Karpas-422 (cell line): ENCODE results near the gene RSPH10B2. TPM values are rescaled to one million over a fixed set of nuclear protein-coding genes. Genes with fewer than 3 reads are reported as not detected.
"Not testable (repeated sequence)": the region's sequence is repeated elsewhere in the genome, so short reads cannot be mapped to it uniquely, and the experiment has no call there.

Source experiments
- DNase-seq: peaks from one replicate; pipeline ENCODE4 v3.0.0-alpha.2; 2015
- H2AFZ ChIP-seq: fragments of 200-600 bp; sonication (generic); 2 replicates; pipeline ENCODE4 v1.6.1; 2014; ENCODE audit warnings: antibody characterized with exemption, low read length, mixed read lengths
- H3K27ac ChIP-seq: fragments of 200-600 bp; sonication (generic); 2 replicates; pipeline ENCODE4 v1.5.1; 2014; ENCODE audit warnings: mild to moderate bottlenecking, low read length, moderate library complexity
- H3K27me3 ChIP-seq: fragments of 200-600 bp; sonication (generic); 2 replicates; pipeline ENCODE4 v1.6.1; 2014; ENCODE audit warnings: low read length, mixed read lengths
- H3K36me3 ChIP-seq: fragments of 200-600 bp; sonication (generic); 2 replicates; pipeline ENCODE4 v1.6.1; 2014; ENCODE audit warnings: low read length, mixed read lengths; ENCODE audit not compliant: insufficient read depth
- H3K4me1 ChIP-seq: fragments of 200-600 bp; sonication (generic); 2 replicates; pipeline ENCODE4 v1.6.1; 2014; ENCODE audit warnings: mild to moderate bottlenecking, low read length, mixed read lengths
- H3K4me2 ChIP-seq: fragments of 200-600 bp; sonication (generic); 2 replicates; pipeline ENCODE4 v1.6.1; 2014; ENCODE audit warnings: low read length, low read depth, mild to moderate bottlenecking; ENCODE audit not compliant: poor library complexity, severe bottlenecking
- H3K4me3 ChIP-seq: fragments of 200-600 bp; sonication (generic); 2 replicates; pipeline ENCODE4 v1.5.1; 2014; ENCODE audit warnings: mild to moderate bottlenecking, antibody characterized with exemption, low read length, mixed read lengths
- H3K79me2 ChIP-seq: fragments of 200-600 bp; sonication (generic); 2 replicates; pipeline ENCODE4 v1.6.1; 2014; ENCODE audit warnings: mild to moderate bottlenecking, low read length, mixed read lengths
- H3K9ac ChIP-seq: fragments of 200-600 bp; sonication (generic); 2 replicates; pipeline ENCODE4 v1.6.0; 2014; ENCODE audit warnings: low read length
- H3K9me2 ChIP-seq: fragments of 200-600 bp; sonication (generic), shearing (Covaris generic); replicated peaks from 2 replicates; pipeline ENCODE4 v1.6.0; 2014; ENCODE audit warnings: mild to moderate bottlenecking, low read length, moderate library complexity; ENCODE audit not compliant: insufficient read depth
- H3K9me3 ChIP-seq: fragments of 300-700, 200-600 bp; sonication (generic); 2 replicates; pipeline ENCODE4 v1.6.1; 2014; ENCODE audit warnings: low read length, mixed read lengths
- H4K20me1 ChIP-seq: fragments of 200-600 bp; sonication (generic); 2 replicates; pipeline ENCODE4 v1.6.1; 2014; ENCODE audit warnings: mild to moderate bottlenecking, antibody characterized with exemption, low read length, low read depth; ENCODE audit not compliant: insufficient read depth
- total RNA-seq: library from RNA; depleted of rRNA; stranded (reverse); fragments of >200 nt; shearing (Covaris generic); gene quantifications from 2 replicates; pipeline ENCODE4 v1.2.3, GENCODE V29; 2014; ENCODE audit warnings: low replicate concordance

The RSPH10B2 gene
- total RNA-seq, 1 experiment from 2014 or later = not detected

DNA sequence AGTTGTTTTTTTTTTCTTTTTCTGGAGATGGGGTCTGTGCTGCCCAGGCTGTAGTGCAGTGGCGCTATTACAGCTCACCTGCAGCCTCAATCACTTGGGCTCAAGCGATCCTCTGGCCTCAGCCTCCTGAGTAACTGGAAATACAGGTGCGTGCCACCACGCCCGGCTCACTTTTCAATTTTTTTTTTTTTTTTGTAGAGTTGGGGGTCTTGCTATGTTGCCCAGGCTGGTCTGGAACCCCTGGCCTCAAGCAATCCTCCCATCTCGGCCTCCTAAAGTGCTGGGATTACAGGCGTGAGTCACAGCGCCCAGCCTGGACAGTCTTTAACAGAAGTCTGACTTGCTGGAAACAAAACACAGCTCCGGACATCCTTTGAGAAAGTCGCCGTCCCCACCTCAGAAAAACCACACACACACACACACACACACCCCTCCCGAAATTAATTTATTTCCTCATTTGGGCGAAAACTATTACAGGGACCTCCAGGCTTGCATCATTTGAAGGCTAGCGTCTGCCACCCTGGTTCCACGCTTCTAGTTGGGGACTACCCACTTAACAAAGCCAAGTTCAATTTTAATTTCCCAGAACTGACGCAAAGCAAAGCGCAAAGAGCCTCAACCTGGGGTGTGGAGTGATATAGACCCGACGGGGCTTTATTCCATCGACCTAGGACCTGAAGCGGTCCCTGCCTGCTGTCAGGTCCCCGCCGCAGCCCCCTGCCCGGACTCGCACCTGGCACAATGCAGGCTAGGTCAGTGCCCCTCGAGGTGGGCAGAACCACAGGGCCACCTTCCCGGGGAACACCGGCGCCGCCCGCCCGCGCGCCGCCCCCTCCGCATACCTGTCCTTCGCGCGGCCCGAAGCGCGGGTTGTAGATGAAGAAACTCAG lies 71.6 kb downstream of the RSPH10B2 start:
- not testable (repeated sequence) for H3K4me1 ChIP-seq, H3K9me2 ChIP-seq, H3K36me3 ChIP-seq, H4K20me1 ChIP-seq, H2AFZ ChIP-seq, H3K9me3 ChIP-seq, H3K27ac ChIP-seq, DNase-seq, H3K27me3 ChIP-seq
- Histone ChIP-seq H3K4me3 (peak overlapping the region; percentile 67), H3K79me2 (peaks cover 16% of the 10 kb centered on the region), H3K9ac (peak overlapping the region; percentile 53), H3K4me2 (peak overlapping the region; percentile 50)

DNA sequence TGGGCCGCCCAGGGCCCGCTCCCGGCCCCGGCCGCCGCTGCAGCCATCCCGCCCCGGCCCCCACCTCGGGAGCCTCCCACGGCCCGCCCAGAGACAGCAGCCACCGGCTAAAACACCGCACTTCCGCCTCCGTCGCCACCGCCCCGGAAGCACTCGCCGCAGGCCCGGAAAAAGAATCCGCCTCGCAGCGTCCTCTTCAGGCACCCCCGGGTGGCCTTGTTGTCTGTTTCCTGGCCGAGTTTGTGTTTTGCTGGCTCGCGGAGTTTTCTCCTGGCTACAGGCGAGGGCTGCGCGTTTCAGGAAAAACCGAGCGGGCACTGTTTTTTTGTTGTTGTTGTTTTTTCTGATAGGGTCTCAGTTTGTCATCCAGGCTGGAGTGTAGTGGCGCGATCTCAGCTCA lies 72.2 kb downstream of the RSPH10B2 start, which contains the start of gene CCZ1B:
CCZ1B (minus strand) TSS at position 125 of the 400 bp plus-strand sequence; CDS start at position 47, 78 bp downstream.
- not testable (repeated sequence) for H3K27me3 ChIP-seq, H3K4me1 ChIP-seq, H2AFZ ChIP-seq, H3K27ac ChIP-seq, H3K36me3 ChIP-seq, H3K9me3 ChIP-seq, H3K9me2 ChIP-seq, H4K20me1 ChIP-seq
- peaks cover 16% of the 10 kb centered on the region for H3K79me2 ChIP-seq
- H3K4me3 ChIP-seq = peak within 1 kb of the TSS; percentile 67
- peak; percentile 92 for DNase-seq
- peak within 1 kb of the TSS; percentile 63 for H3K4me2 ChIP-seq
- peak within 1 kb of the TSS; percentile 70 for H3K9ac ChIP-seq

DNA sequence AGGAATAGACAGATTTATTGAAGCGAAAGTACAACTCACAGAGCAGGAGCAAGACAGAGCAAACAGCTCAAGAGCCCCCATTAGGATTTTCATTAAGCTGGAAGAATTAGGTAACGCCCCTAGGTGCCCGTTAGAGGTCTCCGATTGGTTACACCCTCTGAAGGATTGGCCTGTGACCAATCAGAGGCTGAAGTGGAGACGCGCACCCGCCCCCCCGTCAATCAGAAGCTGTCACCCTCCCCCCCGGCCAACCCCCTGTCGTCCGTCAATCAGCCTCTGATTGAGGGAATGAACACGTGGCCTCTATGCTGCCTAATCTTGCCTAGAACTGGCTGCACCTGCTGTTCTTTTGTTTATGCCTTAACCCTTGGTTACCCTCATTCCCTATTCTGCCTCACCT lies 73.3 kb downstream of the RSPH10B2 start:
- not testable (repeated sequence) for H3K9ac ChIP-seq, H3K4me3 ChIP-seq, H3K9me2 ChIP-seq, H3K27me3 ChIP-seq, H4K20me1 ChIP-seq, H3K36me3 ChIP-seq, H3K4me2 ChIP-seq, H3K9me3 ChIP-seq, H2AFZ ChIP-seq, H3K27ac ChIP-seq, H3K4me1 ChIP-seq
- H3K79me2 ChIP-seq = peaks cover 16% of the 10 kb centered on the region
- peak; percentile 44 for DNase-seq

DNA sequence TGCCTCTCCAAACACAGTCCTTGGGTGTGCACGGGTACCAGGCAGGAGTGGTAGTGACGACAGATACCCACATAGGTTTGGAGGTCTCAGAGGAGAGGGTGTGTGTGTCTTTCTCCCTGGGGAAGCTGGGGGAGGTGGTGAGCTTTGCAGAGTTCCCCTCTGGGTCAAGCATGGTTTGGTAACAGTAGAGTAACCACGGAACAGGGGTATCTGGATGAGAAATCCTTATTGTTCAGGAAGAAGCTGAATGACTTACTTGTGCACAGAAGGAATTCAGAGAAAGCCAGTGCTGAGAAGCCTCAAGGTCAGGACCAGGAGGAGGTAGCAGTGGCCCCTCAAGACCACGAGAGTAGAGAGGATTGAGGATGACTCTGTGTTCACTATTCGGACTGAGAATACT lies 75.7 kb downstream of the RSPH10B2 start:
- H3K79me2 ChIP-seq, H3K4me3 ChIP-seq, H3K4me2 ChIP-seq, H3K9me2 ChIP-seq, H3K36me3 ChIP-seq, H3K27me3 ChIP-seq, H3K4me1 ChIP-seq, H3K9me3 ChIP-seq, DNase-seq, H2AFZ ChIP-seq, H4K20me1 ChIP-seq, H3K27ac ChIP-seq, H3K9ac ChIP-seq: not testable (repeated sequence)

DNA sequence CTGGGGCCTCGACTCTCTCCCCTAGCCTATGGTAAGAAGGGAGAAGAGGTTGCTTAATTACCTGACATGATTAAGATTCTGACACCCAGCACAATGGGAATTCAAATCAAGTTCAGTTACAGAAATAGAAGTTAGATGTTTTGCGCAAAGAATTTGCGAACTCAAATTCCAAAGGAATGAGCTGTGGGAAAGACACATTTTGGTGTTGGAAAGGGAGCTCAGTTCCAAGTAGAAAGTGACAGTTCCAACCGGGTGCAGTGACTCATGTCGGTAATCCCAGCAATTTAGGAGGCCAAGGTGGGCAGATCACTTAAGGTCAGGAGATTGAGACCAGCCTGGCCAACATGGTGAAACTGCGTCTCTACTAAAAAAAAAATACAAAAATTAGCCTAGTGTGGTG lies 76.1 kb downstream of the RSPH10B2 start:
- not testable (repeated sequence) for H3K9me2 ChIP-seq, H3K36me3 ChIP-seq, H3K27ac ChIP-seq, H3K4me3 ChIP-seq, H3K4me2 ChIP-seq, H3K9ac ChIP-seq, H3K9me3 ChIP-seq, H2AFZ ChIP-seq, H3K27me3 ChIP-seq, H4K20me1 ChIP-seq, H3K79me2 ChIP-seq, H3K4me1 ChIP-seq, DNase-seq

DNA sequence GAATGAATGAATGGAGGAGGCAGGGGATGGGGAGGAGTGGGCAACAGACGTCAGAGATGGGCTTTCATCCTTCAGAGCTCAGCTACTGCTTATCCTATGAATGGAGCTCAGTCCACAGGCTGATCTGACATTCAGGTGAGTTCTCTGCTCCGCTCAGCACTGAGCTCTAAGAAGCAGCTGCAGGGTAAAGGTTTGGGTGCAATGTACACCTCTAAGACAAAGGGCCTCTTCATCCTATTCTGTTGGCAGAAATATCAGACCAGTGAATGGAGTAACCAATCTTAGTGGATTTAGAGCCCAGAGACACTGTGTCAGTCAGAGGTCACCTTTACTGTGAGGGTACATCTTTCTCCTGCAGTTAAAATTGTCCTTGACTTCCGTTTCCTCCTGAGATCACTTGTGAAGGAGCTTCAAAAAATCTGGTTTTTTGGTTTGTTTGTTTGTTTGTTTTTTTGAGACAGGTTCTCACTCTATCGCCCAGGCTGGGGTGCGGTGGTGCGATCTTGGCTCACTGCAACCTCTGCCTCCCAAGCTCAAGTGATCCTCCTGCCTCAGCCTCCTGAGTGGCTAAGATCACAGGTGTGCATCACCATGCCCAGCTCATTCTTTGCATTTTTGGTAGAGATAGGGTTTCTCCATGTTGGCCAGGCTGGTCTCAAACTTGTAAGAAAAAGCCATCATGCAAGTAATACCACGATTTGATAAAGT lies 77.3 kb downstream of the RSPH10B2 start:
- Histone ChIP-seq H3K79me2 (no peaks in the 10 kb centered on the region), H4K20me1 (no peaks in the 10 kb centered on the region), H3K9me3 (no peaks in the 10 kb centered on the region), H3K4me2 (no peak overlapping the region), H3K4me1 (no peaks in the 10 kb centered on the region), H3K9ac (no peak overlapping the region), H3K4me3 (no peak overlapping the region), H3K9me2 (no peaks in the 10 kb centered on the region), H3K36me3 (no peaks in the 10 kb centered on the region), H2AFZ (no peak overlapping the region), H3K27me3 (no peaks in the 10 kb centered on the region), H3K27ac (no peak overlapping the region)
- no peak for DNase-seq

DNA sequence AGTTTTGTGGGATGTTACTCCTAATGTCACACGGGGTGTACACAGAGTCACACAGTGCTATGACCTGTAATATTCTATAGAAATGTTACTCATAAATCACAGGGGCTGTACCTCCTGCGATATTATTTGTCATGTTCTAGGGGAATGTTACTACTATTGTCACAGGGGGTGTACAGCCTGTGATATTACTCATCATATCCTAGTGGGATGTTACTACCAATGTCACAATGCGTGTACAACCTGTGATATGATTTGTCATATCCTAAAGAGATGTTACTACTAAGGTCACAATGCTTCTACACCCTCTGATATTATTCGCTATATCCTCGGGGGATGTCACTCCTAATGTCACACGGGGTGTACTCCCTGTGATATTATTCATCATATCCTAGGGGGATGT lies 79.7 kb downstream of the RSPH10B2 start:
- H3K79me2 ChIP-seq = no peaks in the 10 kb centered on the region
- H4K20me1 ChIP-seq = no peaks in the 10 kb centered on the region
- no peaks in the 10 kb centered on the region for H3K36me3 ChIP-seq
- no peaks in the 10 kb centered on the region for H3K4me1 ChIP-seq
- no peak overlapping the region for H3K4me2 ChIP-seq
- H3K9me3 ChIP-seq = no peaks in the 10 kb centered on the region
- H2AFZ ChIP-seq = no peak overlapping the region
- H3K9me2 ChIP-seq = no peaks in the 10 kb centered on the region
- no peak overlapping the region for H3K4me3 ChIP-seq
- H3K27me3 ChIP-seq = no peaks in the 10 kb centered on the region
- no peak for DNase-seq
- H3K27ac ChIP-seq = no peak overlapping the region
- no peak overlapping the region for H3K9ac ChIP-seq

DNA sequence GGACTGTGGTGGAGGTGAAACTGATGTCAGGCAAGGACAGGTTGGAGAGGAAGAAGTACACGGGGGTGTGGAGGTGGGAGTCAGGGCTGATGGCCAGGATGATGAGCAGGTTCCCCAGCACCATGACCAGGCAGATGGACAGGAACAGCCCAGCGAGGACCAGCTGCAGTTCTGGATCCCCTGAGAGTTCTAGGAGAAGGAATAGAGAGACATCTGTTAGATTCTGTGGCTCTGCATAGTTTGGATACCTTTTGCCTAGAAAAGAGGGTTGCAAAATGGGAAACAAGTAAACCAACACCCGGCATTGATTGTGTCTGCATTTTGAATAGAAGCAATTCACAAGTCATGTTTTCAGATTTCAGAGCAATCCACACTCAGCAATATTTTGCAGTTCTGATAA lies 81.6 kb downstream of the RSPH10B2 start:
- not testable (repeated sequence) for H3K4me1 ChIP-seq, H3K9me2 ChIP-seq, H2AFZ ChIP-seq, H3K36me3 ChIP-seq, H3K79me2 ChIP-seq, H3K27ac ChIP-seq, DNase-seq, H4K20me1 ChIP-seq, H3K9me3 ChIP-seq, H3K9ac ChIP-seq, H3K27me3 ChIP-seq, H3K4me3 ChIP-seq, H3K4me2 ChIP-seq
